ENCODE data around the gene IFRD2.
A peak's percentile ranks its signal among the peaks of the same experiment; 100 is the strongest.

The IFRD2 gene

GRCh38 chr3:50302095-50303012, 10.1 kb upstream of the IFRD2 start:
- Histone ChIP-seq H3K4me3 (ENCODE audit: low read length in 2 of 2) (no peak overlapping the region), H3K4me1 (ENCODE audit: control insufficient read depth in 2 of 2, insufficient read depth in 2 of 2, low read length in 2 of 2) (peaks cover 28 to 34% of the 10 kb centered on the region in 2 donors), H3K27ac (ENCODE audit: low read depth in 2 of 2, low read length in 2 of 2) (peak overlapping the region in 1 of 2 donors; percentile 19), H3K36me3 (ENCODE audit: control insufficient read depth in 2 of 2, insufficient read depth in 2 of 2, low read length in 2 of 2) (no peaks in the 10 kb centered on the region), H3K9me3 (ENCODE audit: control insufficient read depth in 2 of 2, low read length in 2 of 2) (no peaks in the 10 kb centered on the region), H3K27me3 (ENCODE audit: control insufficient read depth in 2 of 2, insufficient read depth in 2 of 2, low read length in 2 of 2) (no peaks in the 10 kb centered on the region), H3K9ac (ENCODE audit: low read depth in 1 of 2, low read length in 2 of 2) (no peak overlapping the region)

- Histone ChIP-seq H3K27ac (ENCODE audit: low read depth in 2 of 2, low read length in 2 of 2) (peak overlapping the region; percentile 88 to 93), H3K9me3 (ENCODE audit: control insufficient read depth in 2 of 2, low read length in 2 of 2) (no peaks in the 10 kb centered on the region), H3K4me3 (ENCODE audit: low read length in 2 of 2) (peak overlapping the region in 1 of 2 donors; percentile 66), H3K9ac (ENCODE audit: low read depth in 1 of 2, low read length in 2 of 2) (peak overlapping the region; percentile 69 to 82), H3K36me3 (ENCODE audit: control insufficient read depth in 2 of 2, insufficient read depth in 2 of 2, low read length in 2 of 2) (no peaks in the 10 kb centered on the region), H3K4me1 (ENCODE audit: control insufficient read depth in 2 of 2, insufficient read depth in 2 of 2, low read length in 2 of 2) (peaks cover 28 to 34% of the 10 kb centered on the region in 2 donors), H3K27me3 (ENCODE audit: control insufficient read depth in 2 of 2, insufficient read depth in 2 of 2, low read length in 2 of 2) (no peaks in the 10 kb centered on the region)
Observed at GRCh38 chr3:50300681-50301254, 8.5 kb upstream of the IFRD2 start.

GRCh38 chr3:50299929-50300680, 7.9 kb upstream of the IFRD2 start:
- Histone ChIP-seq H3K9me3 (ENCODE audit: control insufficient read depth in 2 of 2, low read length in 2 of 2) (no peaks in the 10 kb centered on the region), H3K36me3 (ENCODE audit: control insufficient read depth in 2 of 2, insufficient read depth in 2 of 2, low read length in 2 of 2) (no peaks in the 10 kb centered on the region), H3K9ac (ENCODE audit: low read depth in 1 of 2, low read length in 2 of 2) (peak overlapping the region; percentile 69 to 82), H3K27me3 (ENCODE audit: control insufficient read depth in 2 of 2, insufficient read depth in 2 of 2, low read length in 2 of 2) (no peaks in the 10 kb centered on the region), H3K4me3 (ENCODE audit: low read length in 2 of 2) (peak overlapping the region; percentile 66 to 70), H3K4me1 (ENCODE audit: control insufficient read depth in 2 of 2, insufficient read depth in 2 of 2, low read length in 2 of 2) (peaks cover 28 to 34% of the 10 kb centered on the region in 2 donors), H3K27ac (ENCODE audit: low read depth in 2 of 2, low read length in 2 of 2) (peak overlapping the region; percentile 88 to 93)

GRCh38 chr3:50299638-50299928, 7.4 kb upstream of the IFRD2 start:
- peaks cover 28 to 34% of the 10 kb centered on the region in 2 donors for H3K4me1 ChIP-seq (ENCODE audit: control insufficient read depth in 2 of 2, insufficient read depth in 2 of 2, low read length in 2 of 2)
- H3K4me3 ChIP-seq (ENCODE audit: low read length in 2 of 2), result peak overlapping the region; percentile 66 to 70
- H3K9me3 ChIP-seq (ENCODE audit: control insufficient read depth in 2 of 2, low read length in 2 of 2), result no peaks in the 10 kb centered on the region
- H3K36me3 ChIP-seq (ENCODE audit: control insufficient read depth in 2 of 2, insufficient read depth in 2 of 2, low read length in 2 of 2), result no peaks in the 10 kb centered on the region
- H3K27ac ChIP-seq (ENCODE audit: low read depth in 2 of 2, low read length in 2 of 2), result peak overlapping the region; percentile 88 to 93
- peak overlapping the region; percentile 69 to 82 for H3K9ac ChIP-seq (ENCODE audit: low read depth in 1 of 2, low read length in 2 of 2)
- no peaks in the 10 kb centered on the region for H3K27me3 ChIP-seq (ENCODE audit: control insufficient read depth in 2 of 2, insufficient read depth in 2 of 2, low read length in 2 of 2)

- Histone ChIP-seq H3K4me3 (ENCODE audit: low read length in 2 of 2) (peak within 1 kb of the TSS; percentile 87 to 91), H3K27me3 (ENCODE audit: control insufficient read depth in 2 of 2, insufficient read depth in 2 of 2, low read length in 2 of 2) (no peaks in the 10 kb centered on the region), H3K27ac (ENCODE audit: low read depth in 2 of 2, low read length in 2 of 2) (peak within 1 kb of the TSS; percentile 96 to 97), H3K9ac (ENCODE audit: low read depth in 1 of 2, low read length in 2 of 2) (peak within 1 kb of the TSS; percentile 90 to 99), H3K4me1 (ENCODE audit: control insufficient read depth in 2 of 2, insufficient read depth in 2 of 2, low read length in 2 of 2) (peaks cover 28 to 34% of the 10 kb centered on the region in 2 donors), H3K36me3 (ENCODE audit: control insufficient read depth in 2 of 2, insufficient read depth in 2 of 2, low read length in 2 of 2) (no peaks in the 10 kb centered on the region), H3K9me3 (ENCODE audit: control insufficient read depth in 2 of 2, low read length in 2 of 2) (no peaks in the 10 kb centered on the region)
Observed at GRCh38 chr3:50298836-50299637, 6.8 kb upstream of the IFRD2 start, which contains the start of the genes HYAL3 and NAA80. Gene HYAL3, minus strand, starts transcription at chr3:50299405. Its CDS starts 3,803 bp downstream, at chr3:50295602. Gene NAA80, minus strand, starts transcription at chr3:50299405. Its CDS starts 1,942 bp downstream, at chr3:50297463.

- H3K4me1 ChIP-seq (ENCODE audit: control insufficient read depth in 2 of 2, insufficient read depth in 2 of 2, low read length in 2 of 2), result peaks cover 28 to 30% of the 10 kb centered on the region in 2 donors
- no peaks in the 10 kb centered on the region for H3K36me3 ChIP-seq (ENCODE audit: control insufficient read depth in 2 of 2, insufficient read depth in 2 of 2, low read length in 2 of 2)
- H3K4me3 ChIP-seq (ENCODE audit: low read length in 2 of 2), result peak overlapping the region; percentile 87 to 91
- H3K27ac ChIP-seq (ENCODE audit: low read depth in 2 of 2, low read length in 2 of 2), result peak overlapping the region; percentile 96 to 97
- peak overlapping the region; percentile 90 to 99 for H3K9ac ChIP-seq (ENCODE audit: low read depth in 1 of 2, low read length in 2 of 2)
- no peaks in the 10 kb centered on the region for H3K9me3 ChIP-seq (ENCODE audit: control insufficient read depth in 2 of 2, low read length in 2 of 2)
- H3K27me3 ChIP-seq (ENCODE audit: control insufficient read depth in 2 of 2, insufficient read depth in 2 of 2, low read length in 2 of 2), result no peaks in the 10 kb centered on the region
Observed at GRCh38 chr3:50297896-50298725, 5.9 kb upstream of the IFRD2 start.

GRCh38 chr3:50297384-50297775, 5.2 kb upstream of the IFRD2 start:
- Histone ChIP-seq H3K9ac (ENCODE audit: low read depth in 1 of 2, low read length in 2 of 2) (no peak overlapping the region), H3K9me3 (ENCODE audit: control insufficient read depth in 2 of 2, low read length in 2 of 2) (no peaks in the 10 kb centered on the region)

GRCh38 chr3:50296721-50297383, 4.6 kb upstream of the IFRD2 start:
- Histone ChIP-seq H3K9ac (ENCODE audit: low read depth in 1 of 2, low read length in 2 of 2) (no peak overlapping the region), H3K4me1 (ENCODE audit: control insufficient read depth in 2 of 2, insufficient read depth in 2 of 2, low read length in 2 of 2) (peaks cover 30 to 35% of the 10 kb centered on the region in 2 donors), H3K4me3 (ENCODE audit: low read length in 2 of 2) (no peak overlapping the region), H3K27me3 (ENCODE audit: control insufficient read depth in 2 of 2, insufficient read depth in 2 of 2, low read length in 2 of 2) (no peaks in the 10 kb centered on the region), H3K9me3 (ENCODE audit: control insufficient read depth in 2 of 2, low read length in 2 of 2) (no peaks in the 10 kb centered on the region), H3K36me3 (ENCODE audit: control insufficient read depth in 2 of 2, insufficient read depth in 2 of 2, low read length in 2 of 2) (no peaks in the 10 kb centered on the region), H3K27ac (ENCODE audit: low read depth in 2 of 2, low read length in 2 of 2) (no peak overlapping the region)

More at GRCh38 chr3:50297384-50297775, 5.2 kb upstream of the IFRD2 start:
- no peak overlapping the region for H3K27ac ChIP-seq (ENCODE audit: low read depth in 2 of 2, low read length in 2 of 2)
- H3K36me3 ChIP-seq (ENCODE audit: control insufficient read depth in 2 of 2, insufficient read depth in 2 of 2, low read length in 2 of 2), result no peaks in the 10 kb centered on the region
- H3K27me3 ChIP-seq (ENCODE audit: control insufficient read depth in 2 of 2, insufficient read depth in 2 of 2, low read length in 2 of 2), result no peaks in the 10 kb centered on the region
- no peak overlapping the region for H3K4me3 ChIP-seq (ENCODE audit: low read length in 2 of 2)
- H3K4me1 ChIP-seq (ENCODE audit: control insufficient read depth in 2 of 2, insufficient read depth in 2 of 2, low read length in 2 of 2), result peaks cover 30 to 35% of the 10 kb centered on the region in 2 donors

Data from mucosa of rectum (tissue), 2 donors.